Astrocyte of the cerebellum (primary cell): ENCODE data around the gene PPDPF.

Experiments used
- DNase-seq: peaks from one replicate; pipeline ENCODE4 v3.0.0-alpha.2; 2011; ENCODE audit warnings: low read depth
- H3K4me3 ChIP-seq: 2 replicates; pipeline ENCODE4 v1.5.1; 2011; ENCODE audit warnings: mild to moderate bottlenecking, low read depth, low read length, moderate library complexity
- CTCF ChIP-seq: IDR thresholded peaks from 2 replicates; pipeline ENCODE4 v1.5.1; 2012; ENCODE audit warnings: low read length, low read depth, moderate library complexity, mild to moderate bottlenecking; ENCODE audit errors: missing control alignments
- in situ Hi-C: cut with HindIII; loops from 2 replicates; pipeline ENCODE4 v1.10.0; 2017; ENCODE audit warnings: low sequenced_read_pairs

Gene PPDPF

GRCh38 chr20:63527184-63527583 lies 6.6 kb downstream of the PPDPF start:
- no peak overlapping the region for H3K4me3 ChIP-seq
- TF ChIP-seq CTCF: no peak
- DNase-seq: no peak
- in situ Hi-C loops: no loop called here

GRCh38 chr20:63529180-63529860 lies 8.8 kb downstream of the PPDPF start:
- DNase-seq: no peak
- H3K4me3 ChIP-seq: no peak overlapping the region
- no peak for TF ChIP-seq CTCF
- in situ Hi-C loops: no loop called here

- no peak overlapping the region for H3K4me3 ChIP-seq
- in situ Hi-C loops: loop anchor here (10.0 kb wide), 1 partner anchor 135 kb away; no protein-coding TSS in a partner anchor
- no peak for DNase-seq
- no peak for TF ChIP-seq CTCF
Observed at GRCh38 chr20:63529861-63530787, 9.6 kb downstream of the PPDPF start.

- in situ Hi-C loops: loop anchor here (10.0 kb wide), 1 partner anchor 134 kb away; no protein-coding TSS in a partner anchor
- no peak for TF ChIP-seq CTCF
- DNase-seq: no peak
- H3K4me3 ChIP-seq: no peak overlapping the region
Observed at GRCh38 chr20:63530788-63531160, 10.2 kb downstream of the PPDPF start.

GRCh38 chr20:63531686-63532448 lies 11.3 kb downstream of the PPDPF start:
- no peak for TF ChIP-seq CTCF
- DNase-seq: no peak
- no peak overlapping the region for H3K4me3 ChIP-seq
- in situ Hi-C loops: loop anchor here (10.0 kb wide), 1 partner anchor 133 kb away; no protein-coding TSS in a partner anchor

GRCh38 chr20:63532449-63532971 lies 11.9 kb downstream of the PPDPF start:
- in situ Hi-C loops: loop anchor here (10.0 kb wide), 1 partner anchor 132 kb away; no protein-coding TSS in a partner anchor
- no peak for TF ChIP-seq CTCF
- no peak for DNase-seq
- no peak overlapping the region for H3K4me3 ChIP-seq
